ENCODE data around the gene HTRA1.

GRCh38 chr10:122537545-122537944 is 76.2 kb downstream of the HTRA1 start:
- TF ChIP-seq CTCF (IDR thresholded peaks at IDR 0.05), result no peak
- TF ChIP-seq POLR2A (IDR thresholded peaks at IDR 0.05), result no peak

All from stomach (tissue), 4 donors.